HG03039 (cell line): Measurements from ENCODE around the gene EFCAB14.
"Not testable (repeated sequence)": the region's sequence is repeated elsewhere in the genome, so short reads cannot be mapped to it uniquely, and the experiment has no call there.

ENCODE experiments used
- ATAC-seq: cut with Tn5 transposase; IDR thresholded peaks from one replicate; pipeline ENCODE4 v1.9.1; 2021; ENCODE audit warnings: mild to moderate bottlenecking, moderate library complexity; ENCODE audit not compliant: unreplicated experiment

Gene EFCAB14

GRCh38 chr1:46656643-46657042, 62.3 kb downstream of the EFCAB14 start:
- no peak for ATAC-seq

- ATAC-seq, result no peak
Measured at GRCh38 chr1:46655848-46656247, 63.1 kb downstream of the EFCAB14 start.

- not testable (repeated sequence) for ATAC-seq
Measured at GRCh38 chr1:46654698-46655097, 64.2 kb downstream of the EFCAB14 start.

- ATAC-seq, result no peak
Measured at GRCh38 chr1:46654012-46654411, 64.9 kb downstream of the EFCAB14 start.

GRCh38 chr1:46653405-46653958, 65.4 kb downstream of the EFCAB14 start:
- ATAC-seq, result no peak

- ATAC-seq, result no peak
Measured at GRCh38 chr1:46652321-46653100, 66.4 kb downstream of the EFCAB14 start.

- not testable (repeated sequence) for ATAC-seq
Measured at GRCh38 chr1:46651152-46651551, 67.8 kb downstream of the EFCAB14 start.

GRCh38 chr1:46650491-46650890, 68.4 kb downstream of the EFCAB14 start:
- no peak for ATAC-seq

GRCh38 chr1:46649764-46650163, 69.2 kb downstream of the EFCAB14 start:
- no peak for ATAC-seq

- no peak for ATAC-seq
Measured at GRCh38 chr1:46647611-46648010, 71.3 kb downstream of the EFCAB14 start.

GRCh38 chr1:46646844-46647243, 72.1 kb downstream of the EFCAB14 start:
- ATAC-seq, result no peak

- no peak for ATAC-seq
Measured at GRCh38 chr1:46646331-46646730, 72.6 kb downstream of the EFCAB14 start.

GRCh38 chr1:46645815-46646214, 73.1 kb downstream of the EFCAB14 start:
- ATAC-seq, result no peak

GRCh38 chr1:46643368-46643775, 75.5 kb downstream of the EFCAB14 start:
- ATAC-seq, result no peak

- no peak for ATAC-seq
Measured at GRCh38 chr1:46642115-46642680, 76.7 kb downstream of the EFCAB14 start.

- ATAC-seq, result no peak
Measured at GRCh38 chr1:46639547-46639946, 79.4 kb downstream of the EFCAB14 start.

- no peak for ATAC-seq
Measured at GRCh38 chr1:46638921-46639320, 80.0 kb downstream of the EFCAB14 start.

- no peak for ATAC-seq
Measured at GRCh38 chr1:46637444-46638083, 81.3 kb downstream of the EFCAB14 start.

- ATAC-seq, result no peak
Measured at GRCh38 chr1:46635205-46635604, 83.7 kb downstream of the EFCAB14 start.

- no peak for ATAC-seq
Measured at GRCh38 chr1:46630719-46631118, 88.2 kb downstream of the EFCAB14 start.
